HL-60 (cell line): Measurements from ENCODE around the gene MYOM3.

Experiments used
- DNase-seq, 2 experiments: peaks; one replicate each; pipeline ENCODE4 v3.0.0-alpha.2; 2010 to 2020; ENCODE audit warnings: low read depth in 1 of 2, low spot score in 1 of 2
- H3K27ac ChIP-seq: fragments of 250-450 bp; sonication (Bioruptor Pico); replicated peaks from 2 replicates; pipeline ENCODE4 v1.5.1; 2020; ENCODE audit warnings: mild to moderate bottlenecking, moderate library complexity
- H3K27me3 ChIP-seq: fragments of 250-450 bp; sonication (Bioruptor Pico); 2 replicates; pipeline ENCODE4 v1.5.1; 2021; ENCODE audit warnings: mild to moderate bottlenecking, moderate library complexity; ENCODE audit not compliant: insufficient read depth, poor library complexity, severe bottlenecking
- H3K4me3 ChIP-seq: replicated peaks from 2 replicates; pipeline ENCODE4 v1.5.1; 2011; ENCODE audit warnings: mild to moderate bottlenecking, control low read depth, low read length; ENCODE audit not compliant: insufficient read depth
- CTCF ChIP-seq: IDR thresholded peaks from one replicate; pipeline ENCODE4 v1.5.1; 2011; ENCODE audit warnings: low read length, control low read depth, inconsistent platforms; ENCODE audit not compliant: insufficient read depth
- GABPA ChIP-seq: IDR thresholded peaks from 2 replicates; pipeline ENCODE4 v1.6.1; 2012; ENCODE audit warnings: low read depth
- POLR2AphosphoS5 ChIP-seq: IDR thresholded peaks from 2 replicates; pipeline ENCODE4 v1.6.1; 2012; ENCODE audit warnings: low read depth
- REST ChIP-seq: IDR thresholded peaks from 2 replicates; pipeline ENCODE4 v1.6.1; 2012; ENCODE audit warnings: low read depth; ENCODE audit not compliant: insufficient replicate concordance
- SPI1 ChIP-seq: IDR thresholded peaks from 2 replicates; pipeline ENCODE4 v1.6.1; 2012; ENCODE audit warnings: low read depth, mild to moderate bottlenecking, borderline replicate concordance

The MYOM3 gene

GRCh38 chr1:24075946-24076345 lies 36.0 kb downstream of the MYOM3 start:
- Histone ChIP-seq H3K27ac (no peak overlapping the region), H3K4me3 (no peak overlapping the region), H3K27me3 (no peaks in the 10 kb centered on the region)
- no peak for DNase-seq
- TF ChIP-seq SPI1 (no peak), POLR2AphosphoS5 (no peak), CTCF (no peak), REST (no peak), GABPA (no peak)

- DNase-seq: no peak
- TF ChIP-seq POLR2AphosphoS5 (no peak), SPI1 (no peak), REST (no peak), CTCF (no peak), GABPA (no peak)
- H3K27me3 ChIP-seq: no peaks in the 10 kb centered on the region
- no peak overlapping the region for H3K27ac ChIP-seq
- no peak overlapping the region for H3K4me3 ChIP-seq
Observed at GRCh38 chr1:24075590-24075854, 36.4 kb downstream of the MYOM3 start.

GRCh38 chr1:24074817-24075589 lies 36.9 kb downstream of the MYOM3 start:
- H3K27ac ChIP-seq: no peak overlapping the region
- no peak for DNase-seq
- TF ChIP-seq REST (no peak), CTCF (no peak), POLR2AphosphoS5 (no peak), GABPA (no peak), SPI1 (no peak)
- no peaks in the 10 kb centered on the region for H3K27me3 ChIP-seq
- no peak overlapping the region for H3K4me3 ChIP-seq
